ENCODE results near the gene VOPP1. TPM values are rescaled to one million over a fixed set of nuclear protein-coding genes. Genes with fewer than 3 reads are reported as not detected.
A peak's percentile ranks its signal among the peaks of the same experiment; 100 is the strongest.
"Not testable (repeated sequence)": the region's sequence is repeated elsewhere in the genome, so short reads cannot be mapped to it uniquely, and the experiment has no call there.

Gene VOPP1, protein sequence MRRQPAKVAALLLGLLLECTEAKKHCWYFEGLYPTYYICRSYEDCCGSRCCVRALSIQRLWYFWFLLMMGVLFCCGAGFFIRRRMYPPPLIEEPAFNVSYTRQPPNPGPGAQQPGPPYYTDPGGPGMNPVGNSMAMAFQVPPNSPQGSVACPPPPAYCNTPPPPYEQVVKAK
- total RNA-seq (10 to 100 TPM; 65.6 to 67.3 TPM), polyA plus RNA-seq (34.8 TPM)

- POLR2A ChIA-PET = interaction anchor here (0.6 to 1.7 kb wide), 4 partner anchors 15 to 534 kb away, joined by 3 to 6 read pairs (median 4); partner anchors contain the start of gene CHCHD2
- Mint-ChIP-seq H3K27ac (peak within 1 kb of the TSS; percentile 89 to 98 (median 96)), H3K27me3 (peaks cover 0 to 1% of the 10 kb centered on the region in 2 donors), H3K9me3 (no peaks in the 10 kb centered on the region), H3K4me1 (peaks cover 51 to 58% (median 58%) of the 10 kb centered on the region in 3 donors), H3K36me3 (peaks cover 0 to 12% (median 2%) of the 10 kb centered on the region in 3 donors), H3K4me3 (peak within 1 kb of the TSS; percentile 85 to 99 (median 96))
- H3K4me1 ChIP-seq (ENCODE audit: insufficient read depth, low read length) = peaks cover 53% of the 10 kb centered on the region
- peak; percentile 43 to 73 (median 68) for DNase-seq
- no peaks in the 10 kb centered on the region for H3K27me3 ChIP-seq (ENCODE audit: insufficient read depth, low read length, poor library complexity, severe bottlenecking)
- CTCF ChIA-PET = interaction anchor here (0.7 to 2.5 kb wide), 5 partner anchors 10 to 207 kb away, joined by 3 to 10 read pairs (median 4); no protein-coding TSS in a partner anchor
- H3K4me3 ChIP-seq (ENCODE audit: low read length) = peak within 1 kb of the TSS; percentile 76
- no peaks in the 10 kb centered on the region for H3K9me3 ChIP-seq (ENCODE audit: low read length)
- no peaks in the 10 kb centered on the region for H3K36me3 ChIP-seq (ENCODE audit: insufficient read depth, low read length)
- peak within 1 kb of the TSS; percentile 74 for H3K27ac ChIP-seq (ENCODE audit: low read depth, low read length)
Observed at GRCh38 chr7:55572378-55573233, at the start of gene VOPP1. Gene VOPP1, minus strand, starts transcription at chr7:55572502. Its CDS starts 178 bp downstream, at chr7:55572324.

DNA sequence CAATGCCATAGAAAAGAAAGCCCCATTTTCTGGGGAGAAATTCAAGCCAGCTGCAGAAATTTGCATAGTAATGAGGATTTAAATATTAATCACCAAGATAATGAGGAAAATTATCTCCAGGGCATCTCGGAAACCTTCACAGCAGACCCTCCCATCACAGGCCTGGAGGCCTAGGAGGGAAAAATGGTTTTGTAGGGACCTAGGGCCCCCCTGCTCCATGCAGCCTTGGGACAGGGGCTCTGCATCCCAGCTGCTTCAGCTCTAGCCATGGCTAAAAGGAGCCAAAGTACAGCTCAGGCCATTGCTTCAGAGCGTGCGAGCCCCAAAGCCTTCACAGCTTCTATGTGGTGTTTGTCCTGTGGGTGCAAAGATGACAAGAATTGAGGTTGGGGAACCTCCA is 46.6 kb upstream of the VOPP1 start:
- peaks cover 0 to 13% (median 13%) of the 10 kb centered on the region in 5 donors for H3K9me3 Mint-ChIP-seq
- CTCF ChIA-PET = no interaction called here
- no peak for DNase-seq

DNA sequence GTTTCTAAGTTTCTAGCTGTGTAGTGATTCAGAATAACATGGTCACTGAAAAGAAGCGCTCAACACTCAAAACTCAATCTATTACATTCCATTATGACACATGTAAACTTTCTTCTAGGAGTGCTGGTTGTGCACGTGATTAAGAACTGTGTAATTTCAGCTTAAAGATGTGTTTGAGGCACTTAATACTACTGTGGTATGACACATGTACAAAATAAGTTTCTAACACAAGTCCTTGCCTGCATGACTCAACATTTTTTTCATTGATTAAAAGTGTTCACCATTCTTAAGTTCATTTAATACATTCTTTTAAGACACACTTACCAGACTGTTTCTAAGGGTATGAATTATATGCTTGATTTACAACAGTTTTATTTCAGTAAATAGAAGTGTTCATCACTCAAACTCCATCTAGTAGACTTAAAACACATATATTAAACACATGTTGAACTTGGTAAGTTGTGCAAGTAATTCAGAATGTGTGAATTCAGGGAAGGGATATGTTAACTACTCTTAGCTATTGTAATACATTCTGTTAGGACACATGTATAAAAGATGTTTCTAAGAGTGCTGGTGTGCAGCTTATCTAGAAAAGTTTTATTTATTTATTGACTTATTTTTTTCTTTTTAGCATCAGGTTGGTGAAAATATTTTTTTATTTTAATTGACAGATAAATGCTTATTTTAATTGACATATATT is 42.2 kb upstream of the VOPP1 start:
- POLR2A ChIA-PET; H3K27ac Mint-ChIP-seq; H3K9me3 ChIP-seq (ENCODE audit: low read length); H3K27me3 ChIP-seq (ENCODE audit: insufficient read depth, low read length, poor library complexity, severe bottlenecking); H3K36me3 Mint-ChIP-seq; H3K27ac ChIP-seq (ENCODE audit: low read depth, low read length); H3K36me3 ChIP-seq (ENCODE audit: insufficient read depth, low read length); DNase-seq; CTCF ChIA-PET; H3K4me1 Mint-ChIP-seq; H3K4me1 ChIP-seq (ENCODE audit: insufficient read depth, low read length); H3K4me3 ChIP-seq (ENCODE audit: low read length); H3K4me3 Mint-ChIP-seq: not testable (repeated sequence)
- Mint-ChIP-seq H3K27me3 (peaks cover 11 to 25% of the 10 kb centered on the region in 2 donors), H3K9me3 (peaks cover 0 to 11% (median 9%) of the 10 kb centered on the region in 5 donors)

More for the DNA sequence above, 46.6 kb upstream of the VOPP1 start:
- Mint-ChIP-seq H3K36me3 (peaks cover 0 to 6% (median 1%) of the 10 kb centered on the region in 3 donors), H3K4me1 (no peaks in the 10 kb centered on the region), H3K27me3 (peaks cover 24 to 55% of the 10 kb centered on the region in 2 donors), H3K4me3 (no peak overlapping the region), H3K27ac (no peak overlapping the region)
- Histone ChIP-seq H3K9me3 (ENCODE audit: low read length) (no peaks in the 10 kb centered on the region), H3K4me1 (ENCODE audit: insufficient read depth, low read length) (no peaks in the 10 kb centered on the region), H3K4me3 (ENCODE audit: low read length) (no peak overlapping the region), H3K27me3 (ENCODE audit: insufficient read depth, low read length, poor library complexity, severe bottlenecking) (no peaks in the 10 kb centered on the region), H3K36me3 (ENCODE audit: insufficient read depth, low read length) (no peaks in the 10 kb centered on the region), H3K27ac (ENCODE audit: low read depth, low read length) (no peak overlapping the region)
- POLR2A ChIA-PET = no interaction called here

- H3K27ac ChIP-seq (ENCODE audit: low read depth, low read length); H3K27me3 Mint-ChIP-seq; H3K9me3 ChIP-seq (ENCODE audit: low read length); H3K27me3 ChIP-seq (ENCODE audit: insufficient read depth, low read length, poor library complexity, severe bottlenecking); H3K4me1 Mint-ChIP-seq; CTCF ChIA-PET; H3K36me3 ChIP-seq (ENCODE audit: insufficient read depth, low read length); DNase-seq; H3K4me3 Mint-ChIP-seq; H3K27ac Mint-ChIP-seq; POLR2A ChIA-PET; H3K9me3 Mint-ChIP-seq; H3K36me3 Mint-ChIP-seq; H3K4me3 ChIP-seq (ENCODE audit: low read length); H3K4me1 ChIP-seq (ENCODE audit: insufficient read depth, low read length): not testable (repeated sequence)
Observed at GRCh38 chr7:55609726-55610125, 37.4 kb upstream of the VOPP1 start.

DNA sequence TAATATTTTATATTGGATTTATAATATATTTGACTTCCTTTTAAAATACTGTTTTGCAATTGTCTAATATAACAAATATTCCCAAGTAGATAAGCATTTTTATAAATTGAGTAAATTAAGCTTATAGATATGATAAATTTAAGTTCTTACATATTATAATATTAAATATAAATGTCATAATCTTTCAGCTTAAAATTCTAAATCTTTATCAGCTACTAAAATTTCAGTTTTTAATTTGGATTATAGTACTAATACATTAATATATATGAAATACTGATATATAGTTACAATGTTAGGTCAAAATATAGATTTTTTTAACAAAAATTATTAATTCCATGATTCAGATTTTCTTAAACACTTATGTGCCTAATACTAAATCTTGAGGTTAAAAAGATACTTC is 33.4 kb upstream of the VOPP1 start:
- H3K4me1 ChIP-seq (ENCODE audit: insufficient read depth, low read length); H3K36me3 Mint-ChIP-seq; H3K4me1 Mint-ChIP-seq; H3K27ac Mint-ChIP-seq; H3K4me3 Mint-ChIP-seq; H3K27ac ChIP-seq (ENCODE audit: low read depth, low read length); H3K27me3 ChIP-seq (ENCODE audit: insufficient read depth, low read length, poor library complexity, severe bottlenecking); H3K36me3 ChIP-seq (ENCODE audit: insufficient read depth, low read length); DNase-seq; H3K4me3 ChIP-seq (ENCODE audit: low read length); POLR2A ChIA-PET; H3K9me3 Mint-ChIP-seq; CTCF ChIA-PET; H3K27me3 Mint-ChIP-seq; H3K9me3 ChIP-seq (ENCODE audit: low read length): not testable (repeated sequence)

- H3K9me3 ChIP-seq (ENCODE audit: low read length); H3K27ac Mint-ChIP-seq; H3K36me3 ChIP-seq (ENCODE audit: insufficient read depth, low read length); H3K36me3 Mint-ChIP-seq; H3K4me3 Mint-ChIP-seq; POLR2A ChIA-PET; H3K4me1 Mint-ChIP-seq; H3K27me3 ChIP-seq (ENCODE audit: insufficient read depth, low read length, poor library complexity, severe bottlenecking); H3K4me3 ChIP-seq (ENCODE audit: low read length); H3K27ac ChIP-seq (ENCODE audit: low read depth, low read length); H3K9me3 Mint-ChIP-seq: not testable (repeated sequence)
- H3K4me1 ChIP-seq (ENCODE audit: insufficient read depth, low read length) = peaks cover 11% of the 10 kb centered on the region
- peaks cover 1 to 18% of the 10 kb centered on the region in 2 donors for H3K27me3 Mint-ChIP-seq
- CTCF ChIA-PET = interaction anchor here (0.5 to 2.3 kb wide), 4 partner anchors 164 to 467 kb away, joined by 3 to 9 read pairs (median 3); no protein-coding TSS in a partner anchor
- DNase-seq = peak in 2 of 5 donors; percentile 14 to 23
Observed at GRCh38 chr7:55597944-55598499, 25.7 kb upstream of the VOPP1 start.

DNA sequence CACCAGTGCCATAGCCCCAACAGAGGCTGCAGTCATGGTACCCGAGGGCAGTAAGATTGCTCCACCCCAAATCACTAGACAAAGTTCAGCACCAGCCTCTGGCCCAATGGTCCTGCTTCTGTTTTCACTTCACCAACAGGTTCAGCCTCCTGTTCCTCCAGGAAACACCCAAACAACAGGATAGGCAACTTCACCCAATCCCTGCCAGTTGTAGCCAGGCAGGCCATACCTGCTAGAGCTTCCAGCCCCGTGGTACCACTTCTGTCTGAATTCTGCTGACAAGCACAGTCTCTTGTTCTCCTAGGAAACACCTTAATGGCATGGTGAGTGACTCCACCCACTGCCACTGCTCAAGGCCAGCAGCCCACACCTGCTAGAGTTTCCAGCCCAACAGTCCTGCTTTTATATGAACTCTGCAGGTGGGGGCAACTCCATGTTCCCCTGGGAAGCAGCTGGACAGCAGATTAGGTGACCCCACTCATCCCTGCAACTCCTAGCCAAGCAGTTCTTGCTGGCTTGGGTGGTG is 25.0 kb upstream of the VOPP1 start:
- H3K36me3 ChIP-seq (ENCODE audit: insufficient read depth, low read length); H3K9me3 Mint-ChIP-seq; DNase-seq; H3K36me3 Mint-ChIP-seq; H3K4me3 ChIP-seq (ENCODE audit: low read length); H3K27ac ChIP-seq (ENCODE audit: low read depth, low read length); H3K27ac Mint-ChIP-seq; H3K27me3 ChIP-seq (ENCODE audit: insufficient read depth, low read length, poor library complexity, severe bottlenecking); H3K4me1 Mint-ChIP-seq; H3K4me3 Mint-ChIP-seq; H3K9me3 ChIP-seq (ENCODE audit: low read length); POLR2A ChIA-PET: not testable (repeated sequence)
- H3K4me1 ChIP-seq (ENCODE audit: insufficient read depth, low read length) = peaks cover 11% of the 10 kb centered on the region
- peaks cover 1 to 18% of the 10 kb centered on the region in 2 donors for H3K27me3 Mint-ChIP-seq
- CTCF ChIA-PET = interaction anchor here (0.5 to 2.3 kb wide), 4 partner anchors 164 to 467 kb away, joined by 3 to 9 read pairs (median 3); no protein-coding TSS in a partner anchor
